Measurements from ENCODE around the gene GTPBP1.

DNA sequence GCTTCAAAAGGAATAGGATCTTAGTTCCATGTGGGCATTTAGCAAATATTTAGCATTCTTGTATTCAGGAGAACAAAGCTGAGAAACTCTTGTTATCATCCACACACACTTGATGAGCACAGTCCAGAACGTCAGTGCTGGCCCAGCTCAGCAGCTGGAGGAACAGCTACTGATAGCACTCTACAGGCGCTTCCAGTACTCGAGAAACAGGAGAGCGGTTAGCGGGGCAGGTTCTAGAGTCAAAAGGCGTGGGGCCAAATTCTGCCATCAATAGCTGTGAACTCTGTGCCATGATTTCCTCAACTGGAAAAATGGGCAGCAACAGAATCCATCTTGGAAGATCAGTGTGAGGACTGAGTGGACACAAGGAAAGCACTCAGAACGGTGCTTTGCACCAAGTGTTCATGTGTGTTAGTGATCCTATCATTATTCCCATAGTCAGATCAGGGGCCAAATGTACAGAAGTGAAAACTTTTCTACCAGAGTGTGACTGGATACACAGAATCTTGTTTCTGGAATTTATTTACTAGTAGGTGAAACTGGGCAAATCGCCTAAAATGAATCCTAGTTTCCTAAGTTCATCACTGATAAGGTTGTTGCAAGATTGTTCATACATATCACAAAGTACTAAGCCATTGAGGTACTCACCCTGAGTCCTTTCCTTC lies 8.2 kb upstream of the GTPBP1 start:
- TF ChIP-seq GATA2 (IDR thresholded peaks at IDR 0.05; ENCODE audit: low read depth, low read length) = no peak
- TF ChIP-seq GATA3 (IDR thresholded peaks at IDR 0.05; ENCODE audit: low read depth, low read length) = no peak
